ENCODE results near the gene MANBA. TPM values are rescaled to one million over a fixed set of nuclear protein-coding genes. Genes with fewer than 3 reads are reported as not detected.

MANBA gene
- total RNA-seq, 1 experiment from 2014 or later: 21.4 TPM

DNA sequence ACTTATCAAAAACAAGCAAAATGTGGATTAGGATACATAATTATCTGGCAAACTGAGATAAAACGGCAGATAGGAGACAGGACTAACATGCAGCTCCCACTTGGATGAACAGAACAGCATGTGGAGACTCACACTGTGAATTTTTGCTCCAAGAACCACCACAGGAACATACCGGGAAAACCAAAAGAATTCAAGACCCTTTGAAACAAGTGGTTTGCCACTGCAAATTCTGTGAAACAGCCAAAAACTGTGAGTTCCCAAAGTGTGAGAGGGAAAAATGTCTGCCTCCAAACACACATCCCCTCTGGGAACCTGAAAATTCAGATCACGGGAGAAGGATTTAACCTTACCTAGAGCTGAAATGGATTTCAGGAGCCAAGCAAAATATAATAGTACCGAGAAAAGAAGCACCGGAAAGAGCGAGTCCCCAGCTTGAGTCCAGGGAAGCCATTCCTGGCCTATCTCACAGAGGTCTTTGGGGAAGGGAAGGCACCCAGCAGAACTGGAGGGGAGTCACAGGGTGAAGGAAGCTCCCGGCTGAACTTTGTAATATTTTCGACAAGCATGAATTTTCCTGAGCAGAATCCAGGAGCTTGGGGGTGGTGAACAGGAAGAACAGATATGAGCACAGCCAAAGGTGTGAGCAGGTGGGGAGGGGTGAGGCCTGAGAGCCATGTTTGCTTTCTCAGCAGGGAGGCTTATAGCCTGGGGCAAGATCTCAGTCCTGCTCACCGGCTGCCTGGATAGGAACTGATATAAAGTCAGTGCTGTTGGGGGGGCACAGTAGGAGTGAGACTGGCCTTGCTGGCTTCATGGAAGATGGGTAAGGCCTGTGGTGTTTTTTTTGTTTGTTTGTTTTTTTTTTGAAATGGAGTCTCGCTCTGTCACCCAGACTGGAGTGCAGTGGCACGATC lies 23.9 kb downstream of the MANBA start:
- H2BK120ac ChIP-seq (ENCODE audit: low read depth, low read length, poor library complexity, severe bottlenecking): no peak overlapping the region
- WGBS (ENCODE audit: extremely low coverage, insufficient read length, low lambda C conversion rate): no CpG with 5 or more reads among the region's 11 CpGs
- H3K18ac ChIP-seq (ENCODE audit: insufficient read length, low read depth, low read length): no peak overlapping the region
- H3K27ac ChIP-seq (ENCODE audit: insufficient read length, low read depth, low read length): no peak overlapping the region
- Mint-ChIP-seq H3K27me3 (ENCODE audit: low read depth) (no peaks in the 10 kb centered on the region), H3K36me3 (ENCODE audit: insufficient read depth in 1 of 3, low read depth in 3 of 3) (peaks cover 13 to 27% (median 13%) of the 10 kb centered on the region in 3 experiments), H3K4me3 (no peak overlapping the region), H3K27ac (peak overlapping the region; percentile 12 to 78 (median 61); a peak in 5 of 7 replicates), H3K9me3 (peaks cover 4 to 14% of the 10 kb centered on the region in 2 experiments; a peak in 4 of 5 replicates), H3K4me1 (peaks cover 24% of the 10 kb centered on the region in 2 experiments)
- H3K79me1 ChIP-seq (ENCODE audit: insufficient read depth, low read depth, low read length, poor library complexity, severe bottlenecking): peaks cover 4% of the 10 kb centered on the region
- no peak overlapping the region for H2AK5ac ChIP-seq (ENCODE audit: insufficient read length, low read length)
- TF ChIP-seq, protein P1, sequence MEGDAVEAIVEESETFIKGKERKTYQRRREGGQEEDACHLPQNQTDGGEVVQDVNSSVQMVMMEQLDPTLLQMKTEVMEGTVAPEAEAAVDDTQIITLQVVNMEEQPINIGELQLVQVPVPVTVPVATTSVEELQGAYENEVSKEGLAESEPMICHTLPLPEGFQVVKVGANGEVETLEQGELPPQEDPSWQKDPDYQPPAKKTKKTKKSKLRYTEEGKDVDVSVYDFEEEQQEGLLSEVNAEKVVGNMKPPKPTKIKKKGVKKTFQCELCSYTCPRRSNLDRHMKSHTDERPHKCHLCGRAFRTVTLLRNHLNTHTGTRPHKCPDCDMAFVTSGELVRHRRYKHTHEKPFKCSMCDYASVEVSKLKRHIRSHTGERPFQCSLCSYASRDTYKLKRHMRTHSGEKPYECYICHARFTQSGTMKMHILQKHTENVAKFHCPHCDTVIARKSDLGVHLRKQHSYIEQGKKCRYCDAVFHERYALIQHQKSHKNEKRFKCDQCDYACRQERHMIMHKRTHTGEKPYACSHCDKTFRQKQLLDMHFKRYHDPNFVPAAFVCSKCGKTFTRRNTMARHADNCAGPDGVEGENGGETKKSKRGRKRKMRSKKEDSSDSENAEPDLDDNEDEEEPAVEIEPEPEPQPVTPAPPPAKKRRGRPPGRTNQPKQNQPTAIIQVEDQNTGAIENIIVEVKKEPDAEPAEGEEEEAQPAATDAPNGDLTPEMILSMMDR (conservative IDR thresholded peaks at IDR 0.05): no peak
- no peaks in the 10 kb centered on the region for H3K27me3 ChIP-seq (ENCODE audit: insufficient read depth, low read length)
- H4K8ac ChIP-seq (replicated peaks; ENCODE audit: insufficient read length, low read depth, low read length): no peak overlapping the region
- H3K4me2 ChIP-seq (ENCODE audit: insufficient read depth, insufficient read length, low read length): no peak overlapping the region
- no peaks in the 10 kb centered on the region; the same call in 1 of the 2 replicates for H3K4me1 ChIP-seq (ENCODE audit: insufficient read depth, low read length)
- H2BK5ac ChIP-seq (ENCODE audit: insufficient read length, low read length): no peak overlapping the region
- H3K14ac ChIP-seq (ENCODE audit: insufficient read depth, low read length): no peak overlapping the region
- peaks cover 4% of the 10 kb centered on the region; the same call in 1 of the 2 replicates for H3K79me2 ChIP-seq (ENCODE audit: insufficient read depth, low read length)
- DNase-seq: peak; percentile 62
- H3K23me2 ChIP-seq (ENCODE audit: insufficient read length, low read depth, low read length, poor library complexity, severe bottlenecking): no peaks in the 10 kb centered on the region
- H3K4ac ChIP-seq (ENCODE audit: low read depth, low read length): no peak overlapping the region
- no peak overlapping the region for H4K5ac ChIP-seq (ENCODE audit: insufficient read length, low read depth, low read length)
- H2BK20ac ChIP-seq (ENCODE audit: low read depth, low read length, poor library complexity, severe bottlenecking): no peak overlapping the region
- no peaks in the 10 kb centered on the region for H4K20me1 ChIP-seq (ENCODE audit: control insufficient read depth, insufficient read depth, insufficient read length)
- H2BK15ac ChIP-seq (ENCODE audit: low read depth, low read length): no peak overlapping the region
- no peak overlapping the region for H3K23ac ChIP-seq (ENCODE audit: insufficient read length, low read depth, low read length)
- no peak overlapping the region for H2BK12ac ChIP-seq (ENCODE audit: insufficient read length, low read depth, low read length)
- no peaks in the 10 kb centered on the region for H3K9me3 ChIP-seq (ENCODE audit: control insufficient read depth, low read depth, low read length)
- no peak overlapping the region for H3K56ac ChIP-seq (ENCODE audit: insufficient read length, low read depth, low read length)
- H3T11ph ChIP-seq (ENCODE audit: low read length): no peak overlapping the region
- no peak overlapping the region for H4K91ac ChIP-seq (ENCODE audit: insufficient read length, low read depth, low read length)
- H2AFZ ChIP-seq (ENCODE audit: low read length): no peak overlapping the region
- H3K9ac ChIP-seq (ENCODE audit: extremely low read depth, insufficient read length, low read length): no peak overlapping the region
